IPS-15b (cell line): ENCODE results near the gene MYCL.
"Not testable (repeated sequence)": the region's sequence is repeated elsewhere in the genome, so short reads cannot be mapped to it uniquely, and the experiment has no call there.

Source experiments
- H3K27me3 ChIP-seq: one replicate; pipeline ENCODE4 v1.6.1; 2013; ENCODE audit warnings: low read length; ENCODE audit not compliant: control insufficient read depth, insufficient read depth
- H3K36me3 ChIP-seq: one replicate; pipeline ENCODE4 v1.6.1; 2013; ENCODE audit warnings: low read length; ENCODE audit not compliant: control insufficient read depth, insufficient read depth
- H3K4me1 ChIP-seq: one replicate; pipeline ENCODE4 v1.6.1; 2013; ENCODE audit warnings: mild to moderate bottlenecking, low read length; ENCODE audit not compliant: control insufficient read depth, insufficient read depth
- H3K4me3 ChIP-seq: one replicate; pipeline ENCODE4 v1.5.1; 2013; ENCODE audit warnings: low read depth, low read length
- H3K9ac ChIP-seq: one replicate; pipeline ENCODE4 v1.6.1; 2013; ENCODE audit warnings: low read depth, mild to moderate bottlenecking, low read length
- H3K9me3 ChIP-seq: one replicate; pipeline ENCODE4 v1.6.1; 2013; ENCODE audit warnings: mild to moderate bottlenecking, low read length; ENCODE audit not compliant: control insufficient read depth, insufficient read depth

The MYCL gene

GRCh38 chr1:39933956-39934941 is 32.5 kb upstream of the MYCL start:
- Histone ChIP-seq H3K9ac (no peak overlapping the region), H3K4me1 (no peaks in the 10 kb centered on the region), H3K9me3 (no peaks in the 10 kb centered on the region), H3K27me3 (no peaks in the 10 kb centered on the region), H3K4me3 (no peak overlapping the region), H3K36me3 (no peaks in the 10 kb centered on the region)

- Histone ChIP-seq H3K4me1 (peaks cover 3% of the 10 kb centered on the region), H3K4me3 (no peak overlapping the region), H3K36me3 (no peaks in the 10 kb centered on the region), H3K27me3 (peaks cover 8% of the 10 kb centered on the region), H3K9me3 (no peaks in the 10 kb centered on the region), H3K9ac (no peak overlapping the region)
Observed at GRCh38 chr1:39928809-39929587, 27.3 kb upstream of the MYCL start.

- peaks cover 8% of the 10 kb centered on the region for H3K27me3 ChIP-seq
- no peak overlapping the region for H3K9ac ChIP-seq
- H3K36me3 ChIP-seq = no peaks in the 10 kb centered on the region
- no peaks in the 10 kb centered on the region for H3K9me3 ChIP-seq
- H3K4me1 ChIP-seq = peaks cover 3% of the 10 kb centered on the region
- no peak overlapping the region for H3K4me3 ChIP-seq
Observed at GRCh38 chr1:39927538-39927937, 25.8 kb upstream of the MYCL start.

GRCh38 chr1:39926820-39927219 is 25.1 kb upstream of the MYCL start:
- H3K36me3 ChIP-seq = no peaks in the 10 kb centered on the region
- H3K9ac ChIP-seq = no peak overlapping the region
- H3K4me3 ChIP-seq = no peak overlapping the region
- H3K4me1 ChIP-seq = peaks cover 6% of the 10 kb centered on the region
- H3K27me3 ChIP-seq = peaks cover 11% of the 10 kb centered on the region
- no peaks in the 10 kb centered on the region for H3K9me3 ChIP-seq

GRCh38 chr1:39926343-39926793 is 24.7 kb upstream of the MYCL start:
- H3K27me3 ChIP-seq = peaks cover 12% of the 10 kb centered on the region
- no peaks in the 10 kb centered on the region for H3K9me3 ChIP-seq
- H3K36me3 ChIP-seq = no peaks in the 10 kb centered on the region
- no peak overlapping the region for H3K9ac ChIP-seq
- peaks cover 6% of the 10 kb centered on the region for H3K4me1 ChIP-seq
- H3K4me3 ChIP-seq = no peak overlapping the region

GRCh38 chr1:39925721-39926342 is 24.1 kb upstream of the MYCL start:
- Histone ChIP-seq H3K4me1 (peaks cover 6% of the 10 kb centered on the region), H3K9me3 (no peaks in the 10 kb centered on the region), H3K4me3 (no peak overlapping the region), H3K27me3 (peaks cover 12% of the 10 kb centered on the region), H3K36me3 (no peaks in the 10 kb centered on the region), H3K9ac (no peak overlapping the region)

GRCh38 chr1:39922251-39922688 is 20.6 kb upstream of the MYCL start:
- Histone ChIP-seq H3K36me3 (no peaks in the 10 kb centered on the region), H3K27me3 (peaks cover 12% of the 10 kb centered on the region), H3K9ac (no peak overlapping the region), H3K4me3 (peak overlapping the region; percentile 47), H3K9me3 (no peaks in the 10 kb centered on the region), H3K4me1 (peaks cover 6% of the 10 kb centered on the region)

- Histone ChIP-seq H3K4me1 (peaks cover 4% of the 10 kb centered on the region), H3K27me3 (peaks cover 6% of the 10 kb centered on the region), H3K9ac (no peak overlapping the region), H3K9me3 (no peaks in the 10 kb centered on the region), H3K4me3 (no peak overlapping the region), H3K36me3 (no peaks in the 10 kb centered on the region)
Observed at GRCh38 chr1:39919545-39919944, 17.8 kb upstream of the MYCL start.

- H3K4me1 ChIP-seq = peaks cover 4% of the 10 kb centered on the region
- H3K9ac ChIP-seq = no peak overlapping the region
- H3K4me3 ChIP-seq = no peak overlapping the region
- H3K27me3 ChIP-seq = peaks cover 4% of the 10 kb centered on the region
- no peaks in the 10 kb centered on the region for H3K36me3 ChIP-seq
- no peaks in the 10 kb centered on the region for H3K9me3 ChIP-seq
Observed at GRCh38 chr1:39917825-39918224, 16.1 kb upstream of the MYCL start.

GRCh38 chr1:39915499-39916129 is 13.9 kb upstream of the MYCL start:
- H3K4me1 ChIP-seq = no peaks in the 10 kb centered on the region
- H3K36me3 ChIP-seq = no peaks in the 10 kb centered on the region
- H3K4me3 ChIP-seq = no peak overlapping the region
- no peaks in the 10 kb centered on the region for H3K9me3 ChIP-seq
- H3K9ac ChIP-seq = no peak overlapping the region
- H3K27me3 ChIP-seq = no peaks in the 10 kb centered on the region

- not testable (repeated sequence) for H3K9me3 ChIP-seq, H3K4me1 ChIP-seq, H3K27me3 ChIP-seq, H3K36me3 ChIP-seq, H3K9ac ChIP-seq, H3K4me3 ChIP-seq
Observed at GRCh38 chr1:39913136-39913535, 11.4 kb upstream of the MYCL start.
